SK-N-SH (cell line): ENCODE data around the gene CCDC17. TPM values are rescaled to one million over a fixed set of nuclear protein-coding genes. Genes with fewer than 3 reads are reported as not detected.

Experiments
- ELF1 ChIP-seq: IDR thresholded peaks from 2 replicates; pipeline ENCODE4 v1.4.0; 2012
- FOSL2 ChIP-seq: IDR thresholded peaks from 2 replicates; pipeline ENCODE4 v1.4.0; 2012; ENCODE audit warnings: low read depth, mild to moderate bottlenecking, moderate library complexity, borderline replicate concordance
- FOXM1 ChIP-seq: IDR thresholded peaks from 2 replicates; pipeline ENCODE4 v1.4.0; 2012; ENCODE audit warnings: low read depth, mild to moderate bottlenecking
- YY1 ChIP-seq: IDR thresholded peaks from 2 replicates; pipeline ENCODE4 v1.4.0; 2012; ENCODE audit warnings: low read depth, mild to moderate bottlenecking
- polyA plus RNA-seq, 3 experiments: library from polyadenylated mRNA; depleted of rRNA; stranded (reverse); fragments of >200 nt; gene quantifications; 2 replicates each; pipeline ENCODE4 v1.2.3, GENCODE V29; 2012
- small RNA-seq, 7 experiments: library from RNA; depleted of rRNA; stranded (forward); fragments of <200 nt; gene quantifications; one replicate each; pipeline ENCODE3, GENCODE V24; 2012

CCDC17 gene
- polyA plus RNA-seq, 1 of the 3 experiments (the other 2 are of a cell fraction), result 0.41 TPM

- TF ChIP-seq YY1, result no peak
- TF ChIP-seq FOXM1, result no peak
- TF ChIP-seq FOSL2, result no peak
- TF ChIP-seq ELF1, result no peak
These were observed 53.2 kb downstream of the CCDC17 start (continued) for GRCh38 chr1:45570631-45571030.

Small RNA genes within 50 kb of the gene (small RNA-seq; reads per million reads assigned to genes)
- gene AL355480.1 (0 reads per million in 7 experiments), gene AL355480.2 (0 reads per million in 7 experiments), gene AL355480.3 (0 reads per million in 7 experiments), gene AL355480.4 (0 reads per million in 7 experiments)

Other genes starting within 250 kb of the CCDC17 start
- 1.3 TPM in 2 replicates for gene TESK2, start 132.9 kb downstream of the CCDC17 start, polyA plus RNA-seq (2012; rRNA removed)
- gene CCDC163, start 124.0 kb downstream of the CCDC17 start, polyA plus RNA-seq (2012; rRNA removed), result 1.1 and 1.6 TPM in 2 replicates
- gene MMACHC, start 123.8 kb downstream of the CCDC17 start, polyA plus RNA-seq (2012; rRNA removed), result 4.0 and 4.3 TPM in 2 replicates
- gene PRDX1, start 102.2 kb downstream of the CCDC17 start, polyA plus RNA-seq (2012; rRNA removed), result 467 and 551 TPM in 2 replicates
- 156 and 185 TPM in 2 replicates for gene AKR1A1, start 73.2 kb downstream of the CCDC17 start, polyA plus RNA-seq (2012; rRNA removed)
- gene NASP, start 40.0 kb downstream of the CCDC17 start, polyA plus RNA-seq (2012; rRNA removed), result 152 and 153 TPM in 2 replicates
- 28.5 and 38.1 TPM in 2 replicates for gene GPBP1L1, start 62.5 kb upstream of the CCDC17 start, polyA plus RNA-seq (2012; rRNA removed)
- gene TMEM69, start 64.1 kb upstream of the CCDC17 start, polyA plus RNA-seq (2012; rRNA removed), result 46.1 and 74.0 TPM in 2 replicates
- 3.2 and 4.7 TPM in 2 replicates for gene IPP, start 126.6 kb upstream of the CCDC17 start, polyA plus RNA-seq (2012; rRNA removed)
- gene MAST2, start 179.6 kb upstream of the CCDC17 start, polyA plus RNA-seq (2012; rRNA removed), result 53.4 and 69.0 TPM in 2 replicates